ENCODE results near the gene MBTD1. TPM values are rescaled to one million over a fixed set of nuclear protein-coding genes. Genes with fewer than 3 reads are reported as not detected.

The MBTD1 gene
- total and polyA plus RNA-seq, 9 of the 15 experiments (the other 6 are each of a cell fraction or from before 2014, with no cell fraction given) = 2.1 to 26.3 (median 13.3) TPM

Other genes with a start within 250 kb of the MBTD1 start
- gene SPAG9, start 139.2 kb downstream of the MBTD1 start, total RNA-seq (2014; rRNA removed) = 41.8 and 53.8 TPM in 2 replicates
- gene SPAG9, start 139.2 kb downstream of the MBTD1 start, total RNA-seq (2014; rRNA removed; fragmentation: Illumina TruSeq; extraction: Trizol) = 87.8 and 101 TPM in 2 replicates
- 79.7 and 99.2 TPM in 2 replicates for gene SPAG9, start 139.2 kb downstream of the MBTD1 start, total RNA-seq (2015; rRNA removed; fragmentation: Illumina TruSeq; extraction: Trizol)
- 61.5 and 65.1 TPM in 2 replicates for gene SPAG9, start 139.2 kb downstream of the MBTD1 start, total RNA-seq (2021)
- gene SPAG9, start 139.2 kb downstream of the MBTD1 start, polyA plus RNA-seq (2011; rRNA removed) = 62.1 and 65.8 TPM in 2 replicates
- gene SPAG9, start 139.2 kb downstream of the MBTD1 start, polyA plus RNA-seq (2014; fragmentation: Illumina TruSeq; extraction: Trizol) = 58.2 and 59.8 TPM in 2 replicates
- 10 to 100 TPM; 12.2 to 15.2 TPM for gene SPAG9, start 139.2 kb downstream of the MBTD1 start, polyA plus RNA-seq (2014; fragmentation: Nextera tagmentation; extraction: Ambion mirVana)
- 34.8 and 42.7 TPM in 2 replicates for gene SPAG9, start 139.2 kb downstream of the MBTD1 start, polyA plus RNA-seq (2014; rRNA removed)
- 478 and 508 TPM in 2 replicates for gene NME1, start 106.5 kb downstream of the MBTD1 start, total RNA-seq (2014; rRNA removed)
- 502 and 525 TPM in 2 replicates for gene NME1, start 106.5 kb downstream of the MBTD1 start, total RNA-seq (2014; rRNA removed; fragmentation: Illumina TruSeq; extraction: Trizol)
- gene NME1, start 106.5 kb downstream of the MBTD1 start, total RNA-seq (2015; rRNA removed; fragmentation: Illumina TruSeq; extraction: Trizol) = 436 and 449 TPM in 2 replicates
- gene NME1, start 106.5 kb downstream of the MBTD1 start, total RNA-seq (2021) = 479 and 509 TPM in 2 replicates
- 571 and 796 TPM in 2 replicates for gene NME1, start 106.5 kb downstream of the MBTD1 start, polyA plus RNA-seq (2011; rRNA removed)
- gene NME1, start 106.5 kb downstream of the MBTD1 start, polyA plus RNA-seq (2014; fragmentation: Illumina TruSeq; extraction: Trizol) = 598 and 604 TPM in 2 replicates
- gene NME1, start 106.5 kb downstream of the MBTD1 start, polyA plus RNA-seq (2014; fragmentation: Nextera tagmentation; extraction: Ambion mirVana) = 1,000 to 10,000 TPM; 1,450 to 1,588 TPM
- 670 and 766 TPM in 2 replicates for gene NME1, start 106.5 kb downstream of the MBTD1 start, polyA plus RNA-seq (2014; rRNA removed)
- 1,010 and 1,072 TPM in 2 replicates for gene NME2, start 93.6 kb downstream of the MBTD1 start, total RNA-seq (2014; rRNA removed)
- gene NME2, start 93.6 kb downstream of the MBTD1 start, total RNA-seq (2014; rRNA removed; fragmentation: Illumina TruSeq; extraction: Trizol) = 763 and 827 TPM in 2 replicates
- gene NME2, start 93.6 kb downstream of the MBTD1 start, total RNA-seq (2015; rRNA removed; fragmentation: Illumina TruSeq; extraction: Trizol) = 783 and 790 TPM in 2 replicates
- gene NME2, start 93.6 kb downstream of the MBTD1 start, total RNA-seq (2021) = 1,055 and 1,182 TPM in 2 replicates
- gene NME2, start 93.6 kb downstream of the MBTD1 start, polyA plus RNA-seq (2011; rRNA removed) = 1,026 and 1,088 TPM in 2 replicates
- gene NME2, start 93.6 kb downstream of the MBTD1 start, polyA plus RNA-seq (2014; fragmentation: Illumina TruSeq; extraction: Trizol) = 723 and 886 TPM in 2 replicates
- 100 to 1,000 TPM; 684 to 924 TPM for gene NME2, start 93.6 kb downstream of the MBTD1 start, polyA plus RNA-seq (2014; fragmentation: Nextera tagmentation; extraction: Ambion mirVana)
- 1,202 and 1,445 TPM in 2 replicates for gene NME2, start 93.6 kb downstream of the MBTD1 start, polyA plus RNA-seq (2014; rRNA removed)
- gene UTP18, start 497 bp upstream of the MBTD1 start, total RNA-seq (2014; rRNA removed) = 66.7 and 72.3 TPM in 2 replicates
- 99.2 and 108 TPM in 2 replicates for gene UTP18, start 497 bp upstream of the MBTD1 start, total RNA-seq (2014; rRNA removed; fragmentation: Illumina TruSeq; extraction: Trizol)
- gene UTP18, start 497 bp upstream of the MBTD1 start, total RNA-seq (2015; rRNA removed; fragmentation: Illumina TruSeq; extraction: Trizol) = 84.1 and 84.4 TPM in 2 replicates
- 72.0 and 79.8 TPM in 2 replicates for gene UTP18, start 497 bp upstream of the MBTD1 start, total RNA-seq (2021)
- gene UTP18, start 497 bp upstream of the MBTD1 start, polyA plus RNA-seq (2011; rRNA removed) = 48.8 and 72.9 TPM in 2 replicates
- 57.5 and 63.1 TPM in 2 replicates for gene UTP18, start 497 bp upstream of the MBTD1 start, polyA plus RNA-seq (2014; fragmentation: Illumina TruSeq; extraction: Trizol)
- gene UTP18, start 497 bp upstream of the MBTD1 start, polyA plus RNA-seq (2014; fragmentation: Nextera tagmentation; extraction: Ambion mirVana) = 10 to 100 TPM; 31.1 to 31.4 TPM
- gene UTP18, start 497 bp upstream of the MBTD1 start, polyA plus RNA-seq (2014; rRNA removed) = 65.0 and 65.7 TPM in 2 replicates